K562 (cell line): Measurements from ENCODE around the gene SLC12A3. TPM values are rescaled to one million over a fixed set of nuclear protein-coding genes. Genes with fewer than 3 reads are reported as not detected.

Experiments
- ATF1 ChIP-seq, 2 experiments: fragments of 450-650 bp in 1 of 2; IDR thresholded peaks; 2 replicates each; pipeline ENCODE4 v1.6.1; 2016; ENCODE audit warnings: missing compliant biosample characterization in 1 of 2, missing genetic modification characterization in 1 of 2
- ILF3 ChIP-seq: fragments of 450-650 bp; IDR thresholded peaks from 2 replicates; pipeline ENCODE4 v1.6.1; 2018; ENCODE audit warnings: antibody characterized with exemption, mild to moderate bottlenecking, moderate library complexity, borderline replicate concordance
- MAFK ChIP-seq: IDR thresholded peaks from 2 replicates; pipeline ENCODE4 v1.6.1; 2011; ENCODE audit warnings: low read length, improper control_type of control experiment
- SMARCA5 ChIP-seq: fragments of 450-650 bp; IDR thresholded peaks from 2 replicates; pipeline ENCODE4 v1.6.1; 2016
- ZNF121 ChIP-seq: sonication (generic); formaldehyde crosslinking; conservative IDR thresholded peaks from 2 replicates; pipeline ENCODE4 v1.8.0; 2022; ENCODE audit warnings: missing genetic modification reagents
- polyA plus RNA-seq, 8 experiments: library from polyadenylated mRNA; depleted of rRNA in 4 of 8; stranded (reverse) in 5 of 8; unstranded in 3 of 8; fragments of >200 nt; fragmentation: Nextera tagmentation in 2 of 8; fragmentation: Illumina TruSeq in 1 of 8; extraction: Ambion mirVana in 2 of 8; extraction: Trizol in 1 of 8; gene quantifications; 2 replicates each; pipeline versions ENCODE4 v1.2.1 to v1.2.3, GENCODE V29; 2011 to 2014; ENCODE audit warnings: inconsistent platforms in 1 of 8, missing spikeins in 1 of 8
- total RNA-seq, 7 experiments: library from RNA; depleted of rRNA in 6 of 7; stranded (reverse); fragments of >200 nt in 6 of 7; fragmentation: Illumina TruSeq in 2 of 7; extraction: Trizol in 2 of 7; gene quantifications; 2 replicates each; pipeline versions ENCODE4 v1.2.1 to v1.2.3, GENCODE V29; 2011 to 2021; ENCODE audit warnings: low replicate concordance in 1 of 7
- TF ChIP-seq, protein P1 (sequence below), 3 experiments: fragments of 200-800 bp in 1 of 3; sonication (Bioruptor generic) in 1 of 3; sonication (generic) in 1 of 3; formaldehyde crosslinking in 1 of 3; IDR thresholded peaks; 2 replicates each; pipeline versions ENCODE4 v1.6.1 to v1.8.0; 2016 to 2022; ENCODE audit warnings: mild to moderate bottlenecking in 2 of 3, missing compliant biosample characterization in 2 of 3, missing genetic modification characterization in 2 of 3, missing genetic modification reagents in 1 of 3
- TF ChIP-seq, protein P2 (sequence below), 2 experiments: IDR thresholded peaks in 1 of 2; conservative IDR thresholded peaks in 1 of 2; 2 replicates each; pipeline ENCODE4 v1.6.1; 2016; ENCODE audit warnings: low read depth in 2 of 2, mild to moderate bottlenecking in 1 of 2, missing compliant biosample characterization in 1 of 2, missing genetic modification characterization in 1 of 2, moderate library complexity in 1 of 2
- TF ChIP-seq, protein P3 (sequence below), 2 experiments: fragments of 450-650 bp in 1 of 2; sonication (generic) in 1 of 2; formaldehyde crosslinking in 1 of 2; IDR thresholded peaks in 1 of 2; conservative IDR thresholded peaks in 1 of 2; 2 replicates each; pipeline versions ENCODE4 v1.6.1 to v1.8.1; 2016 to 2023; ENCODE audit warnings: mild to moderate bottlenecking in 2 of 2, moderate library complexity in 2 of 2, inconsistent platforms in 1 of 2, missing genetic modification reagents in 1 of 2
- TF ChIP-seq, protein P4 (sequence below): sonication (generic); formaldehyde crosslinking; IDR thresholded peaks from 2 replicates; pipeline ENCODE4 v1.8.1; 2023; ENCODE audit warnings: mild to moderate bottlenecking, missing genetic modification reagents
- TF ChIP-seq, protein P5 (sequence below): fragments of 250-450 bp; sonication (Bioruptor Pico); IDR thresholded peaks from 2 replicates; pipeline ENCODE4 v1.5.0; 2020; ENCODE audit warnings: mild to moderate bottlenecking
- TF ChIP-seq, protein P6 (sequence below): fragments of 450-650 bp; IDR thresholded peaks from 2 replicates; pipeline ENCODE4 v1.6.1; 2016; ENCODE audit warnings: mild to moderate bottlenecking

SLC12A3 gene
- total and polyA plus RNA-seq, 9 of the 15 experiments (the other 6 are each of a cell fraction or from before 2014, with no cell fraction given) = not detected

DNA sequence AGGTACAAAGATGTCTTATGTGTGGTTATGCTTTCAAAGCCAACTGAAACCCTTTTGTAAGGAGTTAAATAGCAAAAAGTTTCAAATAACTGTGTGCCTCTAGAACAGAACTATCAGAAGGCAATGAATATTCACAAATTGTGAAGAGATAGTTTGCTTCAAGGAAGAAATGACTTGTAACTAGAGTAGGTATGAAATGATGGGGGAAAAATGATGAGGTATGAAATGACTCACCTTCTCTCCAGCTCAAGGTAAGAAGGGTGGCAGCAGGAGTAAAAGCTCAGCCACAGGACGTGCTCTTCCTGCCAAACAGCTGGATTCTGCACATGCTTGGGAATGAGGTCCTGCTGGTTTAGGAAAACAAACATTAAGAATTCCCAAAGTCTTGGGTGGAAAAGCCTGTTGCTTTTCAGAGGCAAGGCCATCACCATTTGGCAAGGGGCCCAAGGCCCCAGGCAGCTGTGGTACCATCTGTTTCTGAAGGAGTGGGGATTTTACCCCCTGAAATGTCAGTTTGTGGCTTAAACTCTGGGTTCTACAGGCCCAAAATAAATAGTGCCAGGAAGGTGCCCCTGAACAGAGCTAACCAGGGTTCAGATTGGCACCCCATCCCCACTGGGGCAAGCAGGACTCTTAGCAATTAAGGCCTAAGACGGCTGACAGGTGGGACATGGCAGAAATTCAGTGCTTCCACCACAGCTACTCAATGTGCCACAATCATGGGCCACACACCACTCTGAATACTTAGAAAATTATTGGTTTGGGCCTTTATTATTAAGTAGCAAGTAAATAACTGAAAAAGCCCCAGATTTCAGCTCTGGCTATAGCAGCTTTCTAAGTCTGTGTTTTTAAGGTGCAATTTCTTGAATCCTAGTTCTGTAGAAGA, 80.2 kb downstream of the SLC12A3 start (continued):
- TF ChIP-seq ZNF121 (CRISPR knock-in tag) = no peak
- no peak for TF ChIP-seq MAFK
- TF ChIP-seq, protein P1, sequence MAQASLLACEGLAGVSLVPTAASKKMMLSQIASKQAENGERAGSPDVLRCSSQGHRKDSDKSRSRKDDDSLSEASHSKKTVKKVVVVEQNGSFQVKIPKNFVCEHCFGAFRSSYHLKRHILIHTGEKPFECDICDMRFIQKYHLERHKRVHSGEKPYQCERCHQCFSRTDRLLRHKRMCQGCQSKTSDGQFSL (CRISPR knock-in tag; IDR thresholded peaks at IDR 0.05) = no peak
- TF ChIP-seq, protein P1 (tag; IDR thresholded peaks at IDR 0.05) = no peak
- TF ChIP-seq, protein P2, sequence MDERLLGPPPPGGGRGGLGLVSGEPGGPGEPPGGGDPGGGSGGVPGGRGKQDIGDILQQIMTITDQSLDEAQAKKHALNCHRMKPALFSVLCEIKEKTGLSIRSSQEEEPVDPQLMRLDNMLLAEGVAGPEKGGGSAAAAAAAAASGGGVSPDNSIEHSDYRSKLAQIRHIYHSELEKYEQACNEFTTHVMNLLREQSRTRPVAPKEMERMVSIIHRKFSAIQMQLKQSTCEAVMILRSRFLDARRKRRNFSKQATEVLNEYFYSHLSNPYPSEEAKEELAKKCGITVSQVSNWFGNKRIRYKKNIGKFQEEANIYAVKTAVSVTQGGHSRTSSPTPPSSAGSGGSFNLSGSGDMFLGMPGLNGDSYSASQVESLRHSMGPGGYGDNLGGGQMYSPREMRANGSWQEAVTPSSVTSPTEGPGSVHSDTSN (CRISPR knock-in tag; IDR thresholded peaks at IDR 0.05; ENCODE audit: low read depth) = no peak
- TF ChIP-seq, protein P2 (tag; conservative IDR thresholded peaks at IDR 0.05; ENCODE audit: low read depth) = no peak
- TF ChIP-seq, protein P3, sequence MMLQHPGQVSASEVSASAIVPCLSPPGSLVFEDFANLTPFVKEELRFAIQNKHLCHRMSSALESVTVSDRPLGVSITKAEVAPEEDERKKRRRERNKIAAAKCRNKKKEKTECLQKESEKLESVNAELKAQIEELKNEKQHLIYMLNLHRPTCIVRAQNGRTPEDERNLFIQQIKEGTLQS (IDR thresholded peaks at IDR 0.05) = no peak
- TF ChIP-seq, protein P3 (CRISPR knock-in tag; conservative IDR thresholded peaks at IDR 0.05) = no peak
- TF ChIP-seq, protein P4, sequence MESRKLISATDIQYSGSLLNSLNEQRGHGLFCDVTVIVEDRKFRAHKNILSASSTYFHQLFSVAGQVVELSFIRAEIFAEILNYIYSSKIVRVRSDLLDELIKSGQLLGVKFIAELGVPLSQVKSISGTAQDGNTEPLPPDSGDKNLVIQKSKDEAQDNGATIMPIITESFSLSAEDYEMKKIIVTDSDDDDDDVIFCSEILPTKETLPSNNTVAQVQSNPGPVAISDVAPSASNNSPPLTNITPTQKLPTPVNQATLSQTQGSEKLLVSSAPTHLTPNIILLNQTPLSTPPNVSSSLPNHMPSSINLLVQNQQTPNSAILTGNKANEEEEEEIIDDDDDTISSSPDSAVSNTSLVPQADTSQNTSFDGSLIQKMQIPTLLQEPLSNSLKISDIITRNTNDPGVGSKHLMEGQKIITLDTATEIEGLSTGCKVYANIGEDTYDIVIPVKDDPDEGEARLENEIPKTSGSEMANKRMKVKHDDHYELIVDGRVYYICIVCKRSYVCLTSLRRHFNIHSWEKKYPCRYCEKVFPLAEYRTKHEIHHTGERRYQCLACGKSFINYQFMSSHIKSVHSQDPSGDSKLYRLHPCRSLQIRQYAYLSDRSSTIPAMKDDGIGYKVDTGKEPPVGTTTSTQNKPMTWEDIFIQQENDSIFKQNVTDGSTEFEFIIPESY (CRISPR knock-in tag) = no peak
- TF ChIP-seq ILF3 = peak; percentile 66; the same call in 1 of the 2 replicates
- TF ChIP-seq ATF1 (CRISPR knock-in tag; IDR thresholded peaks at IDR 0.05) = no peak
- no peak for TF ChIP-seq ATF1 (tag; IDR thresholded peaks at IDR 0.05)
- TF ChIP-seq, protein P5, sequence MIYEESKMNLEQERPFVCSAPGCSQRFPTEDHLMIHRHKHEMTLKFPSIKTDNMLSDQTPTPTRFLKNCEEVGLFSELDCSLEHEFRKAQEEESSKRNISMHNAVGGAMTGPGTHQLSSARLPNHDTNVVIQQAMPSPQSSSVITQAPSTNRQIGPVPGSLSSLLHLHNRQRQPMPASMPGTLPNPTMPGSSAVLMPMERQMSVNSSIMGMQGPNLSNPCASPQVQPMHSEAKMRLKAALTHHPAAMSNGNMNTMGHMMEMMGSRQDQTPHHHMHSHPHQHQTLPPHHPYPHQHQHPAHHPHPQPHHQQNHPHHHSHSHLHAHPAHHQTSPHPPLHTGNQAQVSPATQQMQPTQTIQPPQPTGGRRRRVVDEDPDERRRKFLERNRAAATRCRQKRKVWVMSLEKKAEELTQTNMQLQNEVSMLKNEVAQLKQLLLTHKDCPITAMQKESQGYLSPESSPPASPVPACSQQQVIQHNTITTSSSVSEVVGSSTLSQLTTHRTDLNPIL = 0 out of 2 replicates have a peak, but pooled peaks have one; percentile 61
- TF ChIP-seq SMARCA5 = no peak
- TF ChIP-seq, protein P6, sequence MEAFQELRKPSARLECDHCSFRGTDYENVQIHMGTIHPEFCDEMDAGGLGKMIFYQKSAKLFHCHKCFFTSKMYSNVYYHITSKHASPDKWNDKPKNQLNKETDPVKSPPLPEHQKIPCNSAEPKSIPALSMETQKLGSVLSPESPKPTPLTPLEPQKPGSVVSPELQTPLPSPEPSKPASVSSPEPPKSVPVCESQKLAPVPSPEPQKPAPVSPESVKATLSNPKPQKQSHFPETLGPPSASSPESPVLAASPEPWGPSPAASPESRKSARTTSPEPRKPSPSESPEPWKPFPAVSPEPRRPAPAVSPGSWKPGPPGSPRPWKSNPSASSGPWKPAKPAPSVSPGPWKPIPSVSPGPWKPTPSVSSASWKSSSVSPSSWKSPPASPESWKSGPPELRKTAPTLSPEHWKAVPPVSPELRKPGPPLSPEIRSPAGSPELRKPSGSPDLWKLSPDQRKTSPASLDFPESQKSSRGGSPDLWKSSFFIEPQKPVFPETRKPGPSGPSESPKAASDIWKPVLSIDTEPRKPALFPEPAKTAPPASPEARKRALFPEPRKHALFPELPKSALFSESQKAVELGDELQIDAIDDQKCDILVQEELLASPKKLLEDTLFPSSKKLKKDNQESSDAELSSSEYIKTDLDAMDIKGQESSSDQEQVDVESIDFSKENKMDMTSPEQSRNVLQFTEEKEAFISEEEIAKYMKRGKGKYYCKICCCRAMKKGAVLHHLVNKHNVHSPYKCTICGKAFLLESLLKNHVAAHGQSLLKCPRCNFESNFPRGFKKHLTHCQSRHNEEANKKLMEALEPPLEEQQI = no peak
